ENCODE data around the gene USP24.
A peak's percentile ranks its signal among the peaks of the same experiment; 100 is the strongest.

DNA sequence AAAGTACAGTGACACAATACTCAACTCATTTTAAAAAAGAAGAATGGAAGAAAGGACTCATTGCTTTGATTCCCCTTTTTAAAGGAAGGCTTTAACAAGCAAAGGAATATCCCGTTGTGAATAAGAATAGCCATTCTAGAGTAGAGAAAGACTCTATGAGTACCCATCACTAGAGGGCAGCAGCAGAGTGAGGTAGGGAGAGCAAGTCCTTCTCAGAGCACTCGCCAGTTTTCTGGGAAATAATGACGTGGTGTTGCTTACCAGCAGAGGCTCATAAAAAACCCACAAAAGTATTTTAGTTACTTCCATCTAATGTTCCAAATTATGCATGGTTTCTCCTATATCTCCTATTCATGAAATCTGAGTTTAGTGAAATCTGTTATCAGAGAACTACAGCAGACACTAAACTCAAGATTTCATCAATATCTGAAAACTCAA lies 74.6 kb downstream of the USP24 start:
- TF ChIP-seq SP1 (CRISPR knock-in tag; conservative IDR thresholded peaks at IDR 0.05) = no peak
- TF ChIP-seq, protein P1, sequence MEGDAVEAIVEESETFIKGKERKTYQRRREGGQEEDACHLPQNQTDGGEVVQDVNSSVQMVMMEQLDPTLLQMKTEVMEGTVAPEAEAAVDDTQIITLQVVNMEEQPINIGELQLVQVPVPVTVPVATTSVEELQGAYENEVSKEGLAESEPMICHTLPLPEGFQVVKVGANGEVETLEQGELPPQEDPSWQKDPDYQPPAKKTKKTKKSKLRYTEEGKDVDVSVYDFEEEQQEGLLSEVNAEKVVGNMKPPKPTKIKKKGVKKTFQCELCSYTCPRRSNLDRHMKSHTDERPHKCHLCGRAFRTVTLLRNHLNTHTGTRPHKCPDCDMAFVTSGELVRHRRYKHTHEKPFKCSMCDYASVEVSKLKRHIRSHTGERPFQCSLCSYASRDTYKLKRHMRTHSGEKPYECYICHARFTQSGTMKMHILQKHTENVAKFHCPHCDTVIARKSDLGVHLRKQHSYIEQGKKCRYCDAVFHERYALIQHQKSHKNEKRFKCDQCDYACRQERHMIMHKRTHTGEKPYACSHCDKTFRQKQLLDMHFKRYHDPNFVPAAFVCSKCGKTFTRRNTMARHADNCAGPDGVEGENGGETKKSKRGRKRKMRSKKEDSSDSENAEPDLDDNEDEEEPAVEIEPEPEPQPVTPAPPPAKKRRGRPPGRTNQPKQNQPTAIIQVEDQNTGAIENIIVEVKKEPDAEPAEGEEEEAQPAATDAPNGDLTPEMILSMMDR (IDR thresholded peaks at IDR 0.05) = peak; percentile 47
- TF ChIP-seq, protein P2, sequence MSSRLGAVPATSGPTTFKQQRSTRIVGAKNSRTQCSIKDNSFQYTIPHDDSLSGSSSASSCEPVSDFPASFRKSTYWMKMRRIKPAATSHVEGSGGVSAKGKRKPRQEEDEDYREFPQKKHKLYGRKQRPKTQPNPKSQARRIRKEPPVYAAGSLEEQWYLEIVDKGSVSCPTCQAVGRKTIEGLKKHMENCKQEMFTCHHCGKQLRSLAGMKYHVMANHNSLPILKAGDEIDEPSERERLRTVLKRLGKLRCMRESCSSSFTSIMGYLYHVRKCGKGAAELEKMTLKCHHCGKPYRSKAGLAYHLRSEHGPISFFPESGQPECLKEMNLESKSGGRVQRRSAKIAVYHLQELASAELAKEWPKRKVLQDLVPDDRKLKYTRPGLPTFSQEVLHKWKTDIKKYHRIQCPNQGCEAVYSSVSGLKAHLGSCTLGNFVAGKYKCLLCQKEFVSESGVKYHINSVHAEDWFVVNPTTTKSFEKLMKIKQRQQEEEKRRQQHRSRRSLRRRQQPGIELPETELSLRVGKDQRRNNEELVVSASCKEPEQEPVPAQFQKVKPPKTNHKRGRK (CRISPR knock-in tag; IDR thresholded peaks at IDR 0.05; ENCODE audit: borderline replicate concordance) = no peak
- TF ChIP-seq, protein P3, sequence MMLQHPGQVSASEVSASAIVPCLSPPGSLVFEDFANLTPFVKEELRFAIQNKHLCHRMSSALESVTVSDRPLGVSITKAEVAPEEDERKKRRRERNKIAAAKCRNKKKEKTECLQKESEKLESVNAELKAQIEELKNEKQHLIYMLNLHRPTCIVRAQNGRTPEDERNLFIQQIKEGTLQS (CRISPR knock-in tag; conservative IDR thresholded peaks at IDR 0.05) = no peak
- TF ChIP-seq, protein P4, sequence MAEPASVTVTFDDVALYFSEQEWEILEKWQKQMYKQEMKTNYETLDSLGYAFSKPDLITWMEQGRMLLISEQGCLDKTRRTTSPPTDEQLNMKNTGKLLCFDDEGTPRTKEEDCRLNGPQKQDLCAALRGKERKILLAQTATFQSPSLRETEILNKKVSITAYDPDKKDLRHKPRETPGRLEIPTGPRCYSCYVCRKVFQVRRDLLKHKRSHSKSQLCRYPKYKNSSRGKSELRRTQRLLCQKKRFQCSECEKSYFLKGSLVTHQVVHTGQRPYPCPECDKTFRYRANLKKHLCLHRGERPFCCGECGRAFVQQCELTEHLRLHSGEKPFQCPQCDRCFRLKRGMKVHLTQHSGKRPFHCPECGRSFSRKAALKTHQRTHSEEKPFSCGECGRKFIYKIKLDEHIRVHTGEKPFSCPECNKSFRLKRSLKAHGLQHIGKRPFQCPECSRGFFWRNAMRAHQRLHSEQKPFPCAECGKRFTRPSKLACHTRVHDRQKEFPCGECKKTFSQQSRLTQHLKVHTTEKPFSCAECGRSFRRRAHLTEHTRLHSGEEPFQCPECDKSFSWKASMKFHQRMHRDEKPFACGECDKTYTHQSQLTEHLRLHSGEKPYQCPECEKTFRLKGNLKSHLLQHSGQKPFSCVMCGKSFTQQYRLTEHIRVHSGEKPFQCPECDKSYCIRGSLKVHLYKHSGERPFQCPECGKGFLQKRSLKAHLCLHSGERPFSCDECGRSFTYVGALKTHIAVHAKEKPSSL (CRISPR knock-in tag; conservative IDR thresholded peaks at IDR 0.05) = no peak
- TF ChIP-seq NR3C1 (CRISPR knock-in tag; conservative IDR thresholded peaks at IDR 0.05; ENCODE audit: low read depth) = no peak
- TF ChIP-seq, protein P5, sequence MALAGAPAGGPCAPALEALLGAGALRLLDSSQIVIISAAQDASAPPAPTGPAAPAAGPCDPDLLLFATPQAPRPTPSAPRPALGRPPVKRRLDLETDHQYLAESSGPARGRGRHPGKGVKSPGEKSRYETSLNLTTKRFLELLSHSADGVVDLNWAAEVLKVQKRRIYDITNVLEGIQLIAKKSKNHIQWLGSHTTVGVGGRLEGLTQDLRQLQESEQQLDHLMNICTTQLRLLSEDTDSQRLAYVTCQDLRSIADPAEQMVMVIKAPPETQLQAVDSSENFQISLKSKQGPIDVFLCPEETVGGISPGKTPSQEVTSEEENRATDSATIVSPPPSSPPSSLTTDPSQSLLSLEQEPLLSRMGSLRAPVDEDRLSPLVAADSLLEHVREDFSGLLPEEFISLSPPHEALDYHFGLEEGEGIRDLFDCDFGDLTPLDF (CRISPR knock-in tag; IDR thresholded peaks at IDR 0.05) = no peak
- no peak for TF ChIP-seq KAT7 (CRISPR knock-in tag; IDR thresholded peaks at IDR 0.05; ENCODE audit: borderline replicate concordance)
